Tongue (tissue), 2 donors: ENCODE data around the gene NDST1. TPM values are rescaled to one million over a fixed set of nuclear protein-coding genes. Genes with fewer than 3 reads are reported as not detected.
A peak's percentile ranks its signal among the peaks of the same experiment; 100 is the strongest.
"Not testable (repeated sequence)": the region's sequence is repeated elsewhere in the genome, so short reads cannot be mapped to it uniquely, and the experiment has no call there.

ENCODE experiments used
- DNase-seq: peaks from one replicate; pipeline ENCODE4 v3.0.0-alpha.2; 2015
- total RNA-seq: library from RNA; depleted of rRNA; stranded (reverse); fragments of >200 nt; gene quantifications from one replicate; pipeline ENCODE4 v1.2.3, GENCODE V29; 2014

NDST1 gene
- total RNA-seq, 1 donor from 2014 or later = 91.4 TPM

DNA sequence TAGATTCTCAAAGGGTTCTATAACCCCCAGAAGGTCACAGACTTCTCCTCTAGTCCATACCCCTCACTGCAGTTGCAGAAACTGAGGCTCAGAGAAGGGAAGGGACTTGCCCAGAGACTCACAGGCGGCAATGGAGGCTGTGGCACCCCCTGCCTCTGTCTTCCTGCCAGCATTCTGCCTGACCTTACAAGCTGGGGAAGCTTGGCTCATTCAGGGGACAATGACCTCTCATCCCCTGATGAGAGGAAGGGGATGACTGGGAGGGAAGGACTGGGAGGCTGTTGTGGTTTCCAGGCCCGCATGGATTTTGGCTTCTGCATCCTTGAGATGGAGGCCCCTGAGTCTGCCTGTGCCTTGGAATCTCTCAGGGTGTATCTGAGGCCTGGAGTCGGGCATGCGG is 897 bp downstream of the NDST1 start:
- no peak for DNase-seq

DNA sequence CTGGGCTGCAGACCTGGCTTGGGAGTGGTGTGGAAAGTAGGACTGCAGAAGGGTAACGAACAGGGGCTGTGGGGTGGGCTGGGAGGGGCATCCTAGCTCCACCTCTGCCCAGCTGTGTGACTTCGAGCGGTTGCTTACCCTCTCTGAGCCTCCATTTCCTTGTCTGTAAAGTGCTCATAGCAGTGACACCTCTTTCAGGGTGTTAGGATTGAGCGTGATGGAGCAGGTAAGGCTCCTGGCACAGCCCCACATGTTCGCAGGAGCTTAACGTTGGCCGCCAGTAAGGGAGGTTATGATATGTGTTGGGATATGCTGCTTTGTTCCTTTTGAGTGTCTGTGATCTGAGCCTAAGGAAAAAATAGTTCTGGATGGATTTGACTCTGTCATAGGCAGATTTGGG is 2.1 kb downstream of the NDST1 start:
- DNase-seq = no peak

DNA sequence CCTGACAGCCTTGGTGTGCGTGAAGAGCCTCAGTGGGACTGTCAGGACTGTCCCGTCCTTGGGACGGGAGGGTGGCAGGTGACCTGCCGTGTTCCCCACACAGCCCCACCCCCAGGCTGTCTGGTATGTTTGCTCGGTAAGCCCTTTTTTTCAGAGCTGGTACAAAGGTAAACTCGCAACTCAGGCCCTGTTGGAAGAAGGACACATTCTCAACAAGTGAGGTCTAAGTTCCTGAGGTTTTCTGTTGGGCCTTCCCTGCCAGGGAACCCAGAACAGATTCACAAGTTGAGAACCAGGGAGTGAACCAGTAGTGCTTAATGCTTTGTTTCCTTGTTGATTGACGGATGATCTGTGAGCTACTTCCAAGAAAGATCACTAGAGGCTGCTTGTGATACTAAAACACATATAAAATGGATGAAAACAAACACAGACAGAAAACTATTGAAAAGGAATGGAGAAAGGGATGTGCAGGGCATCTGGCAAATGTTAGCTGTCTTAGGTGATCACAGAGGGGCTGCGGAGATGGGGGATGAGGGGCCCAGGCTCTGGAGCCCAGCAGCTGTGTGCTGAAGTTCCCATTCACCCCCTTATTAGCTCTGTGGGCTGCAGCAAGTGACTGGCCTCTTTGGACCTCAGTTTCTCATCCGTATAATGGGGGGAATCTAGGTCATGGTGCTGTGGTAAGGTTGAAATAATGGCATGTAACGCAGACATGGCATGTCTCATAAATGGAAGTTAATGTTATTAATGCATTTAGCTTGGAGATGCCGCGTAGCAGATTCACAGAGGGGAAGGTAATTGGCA is 2.7 kb downstream of the NDST1 start:
- DNase-seq = no peak

DNA sequence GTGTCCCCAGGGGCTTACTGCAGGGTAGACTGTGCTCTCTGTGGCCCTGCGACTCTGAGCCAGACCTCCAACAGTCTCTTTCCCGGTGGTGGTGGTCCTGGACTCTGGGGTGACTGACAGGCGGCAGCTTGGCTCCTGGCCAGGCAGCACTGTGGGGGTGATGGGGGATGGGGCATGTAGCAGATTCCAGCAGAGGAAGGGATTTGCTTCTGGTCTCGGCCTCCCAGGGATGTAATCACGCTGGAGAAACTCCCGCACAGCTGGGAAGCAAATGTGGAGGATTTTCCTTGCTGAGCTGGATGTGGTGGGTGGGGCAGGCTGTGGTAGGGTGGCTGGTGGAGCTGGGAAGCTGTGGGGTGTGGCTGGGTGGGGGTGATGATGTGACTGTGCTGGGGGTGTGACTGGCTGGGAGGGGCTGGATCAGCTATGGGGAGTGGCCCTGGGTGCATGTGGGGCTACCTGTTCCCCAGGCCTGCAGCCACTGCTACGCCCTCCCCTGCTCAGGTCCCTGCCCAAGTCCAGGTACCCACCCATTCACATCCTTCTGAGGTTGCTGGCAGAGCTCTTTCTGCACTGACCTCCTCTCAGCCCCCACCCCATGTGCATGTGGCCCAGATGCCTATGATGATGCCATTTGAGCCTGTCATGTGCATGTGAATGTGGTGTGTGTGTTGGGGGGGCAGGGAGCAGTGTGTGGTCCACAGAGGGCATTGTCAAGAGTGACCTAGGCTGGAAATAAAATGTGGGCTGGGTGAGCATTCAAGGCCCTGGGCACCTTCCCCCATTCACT is 3.8 kb downstream of the NDST1 start:
- peak; percentile 82 for DNase-seq

DNA sequence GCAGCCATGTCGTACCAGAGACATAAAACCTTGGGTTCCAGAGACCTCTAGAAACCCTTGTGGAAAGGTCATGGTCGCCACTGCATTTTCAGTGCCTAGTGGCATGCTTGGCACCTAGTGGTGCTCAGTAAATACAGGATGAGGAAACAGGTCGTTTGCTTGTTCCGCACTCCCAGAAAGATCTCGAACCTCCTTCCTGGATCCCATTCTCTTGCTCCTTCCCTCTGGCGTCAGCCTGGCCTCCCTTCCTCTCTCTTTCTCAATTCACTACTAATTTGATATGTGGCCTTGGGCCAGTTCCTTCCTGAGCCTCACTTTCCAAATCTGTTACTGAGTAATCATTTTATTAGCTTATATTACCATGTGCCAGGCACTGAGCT is 4.4 kb downstream of the NDST1 start:
- DNase-seq = no peak

DNA sequence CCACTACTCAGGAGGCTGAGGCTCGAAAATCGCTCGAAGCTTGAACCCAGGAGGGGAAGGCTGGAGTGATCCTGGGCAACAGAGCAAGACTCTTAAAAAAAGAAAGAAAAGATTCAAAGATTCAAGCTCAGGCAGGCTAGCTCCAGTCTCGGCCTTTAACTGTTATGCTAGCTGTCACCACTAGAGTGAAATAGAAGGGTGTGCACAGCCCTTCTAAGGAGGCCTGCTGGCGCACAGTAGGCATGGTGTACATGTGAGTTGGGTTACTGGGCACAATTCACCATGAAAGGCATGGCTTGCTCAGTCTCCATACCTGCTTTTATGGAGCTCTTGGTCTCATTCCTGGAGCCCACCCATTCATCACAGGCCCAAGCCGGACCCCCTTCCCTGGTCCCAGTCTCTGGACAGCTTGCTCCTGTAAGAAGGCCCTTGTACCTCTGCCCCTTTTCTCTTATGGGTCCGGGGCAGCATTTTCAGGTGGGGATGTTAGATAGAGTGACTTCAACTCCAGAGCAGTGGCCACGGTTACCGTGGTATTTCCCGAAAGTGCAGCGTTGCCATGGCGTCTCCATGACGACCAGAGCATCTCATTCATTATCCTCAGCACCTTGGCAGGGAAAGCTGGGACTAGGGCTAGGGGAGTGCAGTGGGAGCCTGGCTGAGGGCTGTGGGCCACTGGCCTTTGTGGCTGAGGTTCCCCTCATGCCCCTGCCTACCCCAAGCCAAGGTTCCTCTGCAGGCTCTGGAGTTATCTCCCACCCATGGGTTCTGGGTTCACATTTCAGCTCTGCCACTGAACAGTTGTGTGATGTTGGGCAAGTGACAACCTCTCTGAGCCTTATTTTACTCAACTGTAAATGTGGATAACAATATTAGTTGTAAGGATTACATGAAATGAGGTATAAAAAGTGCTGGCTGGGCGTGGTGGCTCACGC is 5.7 kb downstream of the NDST1 start:
- DNase-seq = no peak

DNA sequence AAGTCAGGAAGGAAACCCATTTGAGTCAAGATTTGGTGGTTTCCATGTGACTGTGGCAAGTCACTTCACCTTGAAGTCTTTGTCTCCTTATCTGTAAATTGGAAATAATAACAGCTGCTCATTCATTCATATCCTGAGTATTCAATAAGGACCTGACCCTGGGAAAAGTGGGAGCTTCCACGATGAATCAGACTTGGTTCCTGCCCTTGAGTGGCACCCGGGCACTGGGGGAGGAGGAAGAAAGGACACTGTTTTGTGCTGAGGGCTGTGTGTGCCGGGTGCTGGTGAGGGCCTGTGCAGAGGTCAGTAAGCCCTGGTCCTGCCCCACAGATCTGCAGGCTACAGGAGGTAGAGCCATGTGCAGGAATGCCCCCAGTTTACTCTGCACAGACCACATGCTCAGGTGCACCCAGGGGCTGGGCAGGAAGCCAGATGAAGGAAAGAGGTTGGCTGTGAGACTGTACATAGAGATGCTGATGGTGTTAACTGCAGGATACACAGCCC is 6.8 kb downstream of the NDST1 start:
- no peak for DNase-seq

DNA sequence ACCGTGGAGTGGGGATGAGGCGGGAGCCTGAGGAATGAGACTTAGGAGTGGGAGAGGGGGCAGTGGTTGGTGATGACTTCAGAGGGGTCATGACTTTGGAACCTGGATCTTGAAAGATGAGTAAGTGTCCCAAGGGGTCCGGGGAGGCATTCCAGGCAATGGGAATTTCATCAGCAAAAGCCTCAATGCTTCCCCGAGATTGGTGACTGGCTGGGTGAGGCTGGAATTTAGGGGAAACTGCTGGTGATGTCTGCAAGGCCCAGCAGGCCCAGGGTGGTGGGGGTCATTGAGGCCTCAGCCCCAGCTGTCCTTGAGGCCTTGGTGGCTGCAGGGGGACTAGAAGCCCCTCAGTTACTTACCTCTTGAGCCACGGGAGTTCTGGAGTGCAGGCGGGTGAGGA is 7.5 kb downstream of the NDST1 start:
- no peak for DNase-seq

DNA sequence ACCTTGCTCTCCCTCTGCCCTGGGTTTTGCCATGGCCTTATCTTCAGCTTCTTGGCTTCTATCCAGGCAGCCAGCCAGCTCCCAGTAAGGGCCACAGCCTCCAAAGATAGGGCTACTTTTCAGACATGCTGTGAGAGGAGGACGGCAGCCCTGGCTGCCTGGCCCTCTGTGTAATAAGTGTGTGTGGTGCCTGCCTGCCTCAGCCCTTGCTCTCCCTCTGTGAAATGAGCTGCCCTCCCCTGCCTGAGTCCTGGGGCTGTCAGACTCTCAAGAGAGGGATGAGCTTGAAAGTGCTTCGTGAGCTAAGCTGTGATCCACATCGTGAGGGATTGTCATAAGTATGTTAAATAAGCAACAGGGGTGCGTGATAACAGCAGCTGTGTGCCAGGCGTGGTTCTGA is 8.1 kb downstream of the NDST1 start:
- DNase-seq = no peak

DNA sequence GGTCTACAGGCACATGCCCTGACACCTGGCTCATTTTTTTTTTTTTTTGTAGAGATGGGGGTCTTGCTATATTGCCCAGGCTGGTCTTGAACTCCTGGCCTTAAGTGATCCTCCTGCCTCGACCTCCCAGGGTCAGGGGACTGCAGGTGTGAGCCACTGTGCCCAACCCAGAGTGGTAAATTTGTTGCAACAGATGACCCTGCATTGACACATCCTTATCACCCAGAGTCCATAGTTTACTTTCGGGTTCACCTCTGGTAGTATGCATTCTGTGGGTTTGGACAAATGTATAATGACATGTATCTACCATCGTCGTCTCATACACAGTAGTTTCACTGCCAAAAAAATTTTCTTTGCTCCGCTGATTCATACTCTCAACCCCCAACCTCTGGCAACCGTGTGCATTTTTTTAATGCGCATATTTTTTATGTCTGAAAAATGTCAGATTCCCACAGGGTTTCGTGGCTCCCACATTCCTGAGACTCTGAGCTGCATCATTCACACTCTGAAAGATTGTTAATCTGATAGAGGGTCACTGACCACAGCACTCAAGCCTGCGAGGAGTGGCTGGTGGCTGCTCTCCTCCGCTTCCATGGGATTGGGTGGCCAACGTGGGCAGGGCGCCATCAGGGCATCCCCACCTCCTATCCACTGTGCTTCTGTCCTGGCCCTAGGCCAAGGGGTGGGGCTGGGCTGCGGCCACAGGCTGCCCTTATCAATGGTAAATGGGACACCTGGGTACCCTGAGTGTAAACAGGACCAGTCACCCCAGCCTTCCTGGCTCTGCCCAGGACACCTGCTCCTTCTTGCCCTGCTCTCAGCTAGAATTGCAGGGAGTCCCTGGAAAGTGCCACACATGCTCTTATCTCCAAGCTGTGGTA is 9.6 kb downstream of the NDST1 start:
- DNase-seq = no peak

DNA sequence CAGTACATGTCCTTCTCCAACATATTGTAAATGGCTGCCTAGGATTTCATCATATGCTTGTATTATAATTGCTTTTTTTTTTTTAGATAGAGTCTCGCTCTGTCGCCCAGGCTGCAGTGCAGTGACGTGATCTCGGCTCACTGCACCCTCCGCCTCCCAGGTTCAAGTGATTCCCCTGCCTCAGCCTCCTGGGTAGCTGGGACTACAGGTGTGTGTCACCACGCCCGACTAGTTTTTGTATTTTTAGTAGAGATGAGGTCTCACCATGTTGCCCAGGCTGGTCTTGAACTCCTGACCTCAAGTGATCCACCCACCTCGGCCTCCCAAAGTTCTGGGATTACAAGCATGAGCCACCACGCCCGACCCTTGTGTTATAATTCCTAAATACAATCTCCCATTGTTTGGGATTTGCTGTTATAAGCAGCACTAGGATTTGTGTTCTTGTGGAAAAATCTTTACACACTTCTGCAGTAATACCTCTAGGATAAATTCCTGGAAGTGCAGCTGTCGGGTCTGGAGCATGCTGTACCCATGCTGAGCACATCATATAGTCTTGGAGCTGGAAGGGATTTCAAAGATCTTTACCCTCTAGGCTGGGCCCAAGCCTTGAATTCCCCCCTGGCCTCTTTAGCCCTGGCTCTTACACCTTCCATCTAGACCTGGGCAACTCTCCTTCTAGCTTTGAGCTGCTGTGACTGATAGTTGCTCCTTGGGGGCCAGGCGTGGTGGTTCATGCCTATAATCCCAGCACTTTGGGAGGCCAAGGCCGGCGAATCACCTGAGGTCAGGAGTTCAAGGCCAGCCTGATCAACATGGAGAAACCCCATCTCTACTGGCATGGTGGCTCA is 11.0 kb downstream of the NDST1 start:
- DNase-seq = not testable (repeated sequence)

DNA sequence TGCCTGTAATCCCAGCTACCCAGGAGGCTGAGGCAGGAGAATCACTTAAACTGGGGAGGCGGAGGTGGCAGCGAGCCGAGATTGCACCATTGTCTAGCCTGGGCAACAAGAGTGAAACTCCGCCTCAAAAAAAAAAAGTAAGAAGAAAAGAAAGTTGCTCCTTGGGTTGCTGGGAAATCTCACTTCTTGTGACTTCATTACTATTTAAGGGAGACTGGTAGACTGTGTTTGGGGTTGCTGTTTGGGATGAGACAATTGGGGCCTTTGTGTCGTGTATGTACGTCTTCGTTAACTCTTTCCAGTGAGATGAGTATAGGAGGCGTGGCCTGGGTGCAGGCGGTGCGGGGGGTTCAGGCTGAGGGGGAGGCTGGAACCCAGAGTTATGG is 11.6 kb downstream of the NDST1 start:
- DNase-seq = no peak

DNA sequence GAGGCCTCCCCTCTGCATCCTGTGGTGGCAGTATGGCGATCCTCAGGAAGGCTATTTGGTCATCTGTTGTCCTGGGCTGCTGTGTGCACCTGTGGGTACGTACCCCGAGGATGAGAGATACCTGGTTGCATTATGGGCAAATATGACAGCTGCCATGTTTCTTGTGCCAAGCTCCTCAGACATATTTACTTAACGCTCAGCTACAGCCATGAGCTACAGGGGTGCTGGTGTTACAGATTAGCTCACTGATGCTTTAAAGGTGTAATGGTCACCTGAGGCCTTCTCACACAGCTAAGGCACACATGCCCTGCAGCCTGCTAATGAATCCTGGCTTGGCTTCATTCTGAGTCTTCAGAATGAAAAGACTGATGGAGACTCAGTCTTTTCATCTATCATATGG is 12.0 kb downstream of the NDST1 start:
- no peak for DNase-seq

DNA sequence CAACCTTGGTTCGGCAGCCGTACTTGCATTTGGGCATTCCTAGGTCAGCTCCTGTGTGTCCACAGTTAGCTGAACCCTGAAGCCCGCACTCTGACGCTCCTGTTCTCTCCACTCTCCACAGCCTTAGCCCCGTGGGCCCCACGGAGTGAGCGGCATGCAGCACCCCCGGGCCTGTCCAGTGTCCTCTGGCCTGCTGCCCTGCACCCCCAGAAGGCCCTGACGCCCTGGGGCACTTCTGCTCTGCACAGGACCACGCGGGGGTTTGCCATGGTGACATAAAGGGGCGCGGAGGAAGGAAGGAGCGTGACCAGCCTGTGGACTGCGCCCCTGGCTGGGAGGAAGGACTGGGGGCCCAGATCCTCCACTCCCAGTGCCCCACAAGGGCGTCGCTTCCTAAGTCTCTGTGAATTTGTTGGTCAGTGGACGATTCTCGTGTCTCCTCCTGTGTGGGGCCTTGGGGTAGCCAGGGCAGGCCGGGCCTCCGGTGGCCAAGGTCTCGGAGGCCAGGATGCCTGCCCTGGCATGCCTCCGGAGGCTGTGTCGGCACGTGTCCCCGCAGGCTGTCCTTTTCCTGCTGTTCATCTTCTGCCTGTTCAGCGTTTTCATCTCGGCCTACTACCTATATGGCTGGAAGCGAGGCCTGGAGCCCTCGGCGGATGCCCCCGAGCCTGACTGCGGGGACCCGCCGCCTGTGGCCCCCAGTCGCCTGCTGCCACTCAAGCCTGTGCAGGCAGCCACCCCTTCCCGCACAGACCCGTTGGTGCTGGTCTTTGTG is 13.0 kb downstream of the NDST1 start:
- DNase-seq = no peak

DNA sequence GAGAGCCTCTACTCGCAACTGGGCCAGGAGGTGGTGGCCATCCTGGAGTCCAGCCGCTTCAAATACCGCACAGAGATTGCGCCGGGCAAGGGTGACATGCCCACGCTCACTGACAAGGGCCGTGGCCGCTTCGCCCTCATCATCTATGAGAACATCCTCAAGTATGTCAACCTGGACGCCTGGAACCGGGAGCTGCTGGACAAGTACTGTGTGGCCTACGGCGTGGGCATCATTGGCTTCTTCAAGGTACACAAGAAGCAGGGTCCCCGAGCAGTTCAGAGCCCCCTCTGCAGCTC is 13.5 kb downstream of the NDST1 start:
- DNase-seq = no peak

DNA sequence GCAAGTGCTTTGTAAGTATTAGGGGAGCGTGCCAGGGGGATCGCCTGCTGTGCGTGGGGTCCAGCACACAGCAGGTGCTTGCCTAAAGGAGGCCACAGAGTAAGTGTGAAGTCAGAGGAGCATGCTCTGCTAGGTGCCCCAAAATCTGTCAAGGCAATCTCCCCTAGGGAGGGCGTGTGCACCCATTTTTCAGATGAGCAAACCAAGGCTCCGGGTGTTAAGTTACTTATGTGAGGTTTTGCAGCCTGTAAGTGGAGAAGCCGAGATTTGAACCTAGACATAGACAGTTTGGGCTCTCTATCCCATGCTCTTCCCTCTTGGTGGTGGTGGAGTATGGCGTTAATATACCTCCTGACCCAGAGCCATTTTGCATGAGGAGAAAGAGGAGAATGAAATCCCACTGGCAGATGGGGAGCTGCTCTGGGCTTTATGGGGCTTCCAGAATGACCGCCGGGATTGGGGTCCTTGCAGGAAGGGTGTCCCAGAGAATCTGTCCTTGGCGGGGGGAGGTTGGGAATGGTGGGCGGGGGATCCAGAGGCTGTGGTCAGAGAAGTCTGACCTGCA is 14.1 kb downstream of the NDST1 start:
- DNase-seq = no peak

DNA sequence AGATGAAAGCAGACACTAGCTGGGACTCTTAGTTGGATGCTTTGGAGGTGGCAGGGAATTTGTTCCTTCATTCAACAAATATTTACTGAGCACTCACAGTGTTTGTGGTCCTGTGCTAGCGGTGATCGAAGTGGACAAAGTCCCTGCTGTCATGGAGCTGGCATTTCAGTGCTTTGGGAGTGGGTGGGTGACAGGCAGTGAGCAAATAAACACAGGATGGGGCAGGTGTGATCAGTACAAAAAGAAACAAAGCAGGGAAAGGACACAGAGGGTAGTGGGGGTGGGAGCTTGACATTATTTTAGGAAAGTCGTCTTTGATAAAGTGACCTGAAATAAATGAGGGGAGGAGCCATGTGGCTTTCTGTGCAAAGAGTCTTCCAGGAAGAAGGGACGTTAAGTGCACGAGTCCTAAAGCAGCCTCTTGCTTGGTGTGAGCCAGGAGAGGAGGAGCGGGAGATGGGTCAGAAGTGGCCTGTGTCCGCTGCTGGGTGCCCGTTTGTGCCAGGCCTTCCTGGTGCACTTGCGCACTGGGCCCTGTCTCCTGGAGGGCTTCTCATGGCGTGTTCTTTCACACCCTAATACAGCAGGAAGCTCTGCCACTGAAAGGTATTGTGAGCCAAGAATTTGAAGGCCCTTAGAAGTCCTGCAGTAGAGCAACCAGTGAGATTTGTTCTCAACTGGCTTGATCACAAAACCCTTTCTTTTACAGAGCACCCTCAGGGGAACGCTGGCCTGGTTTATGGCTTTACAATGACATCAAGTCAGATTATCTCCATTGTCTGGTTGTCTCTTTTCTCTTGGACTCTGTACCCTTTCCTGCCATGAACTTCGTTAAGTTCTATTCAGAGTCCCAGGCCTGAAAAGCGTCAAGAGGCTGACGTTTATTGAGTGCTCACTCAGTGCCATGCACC is 14.8 kb downstream of the NDST1 start:
- no peak for DNase-seq
